KMS-11 (cell line): Measurements from ENCODE around the gene ZSCAN20.

Source experiments
- H2AFZ ChIP-seq: fragments of 200-600 bp; sonication (generic); 2 replicates; pipeline ENCODE4 v1.6.1; 2016; ENCODE audit warnings: antibody characterized with exemption, mixed run types, low read depth
- H3K27ac ChIP-seq: fragments of 200-600 bp; sonication (generic); 2 replicates; pipeline ENCODE4 v1.6.1; 2016; ENCODE audit warnings: mild to moderate bottlenecking, mixed run types
- H3K27me3 ChIP-seq: fragments of 200-600 bp; sonication (generic); 2 replicates; pipeline ENCODE4 v1.6.1; 2017; ENCODE audit warnings: mild to moderate bottlenecking, low read depth, mixed run types, moderate library complexity; ENCODE audit not compliant: insufficient read depth
- H3K36me3 ChIP-seq: fragments of 200-600 bp; sonication (generic); 2 replicates; pipeline ENCODE4 v1.6.1; 2017; ENCODE audit warnings: mild to moderate bottlenecking, mixed run types; ENCODE audit not compliant: insufficient read depth
- H3K4me1 ChIP-seq: fragments of 200-600 bp; sonication (generic); 2 replicates; pipeline ENCODE4 v1.6.1; 2016; ENCODE audit warnings: mild to moderate bottlenecking, low read depth, mixed run types; ENCODE audit not compliant: poor library complexity, severe bottlenecking
- H3K4me2 ChIP-seq: fragments of 200-600 bp; sonication (generic); 2 replicates; pipeline ENCODE4 v1.7.0; 2016; ENCODE audit warnings: mild to moderate bottlenecking, mixed run types
- H3K4me3 ChIP-seq: fragments of 200-600 bp; sonication (generic); IDR thresholded peaks from 2 replicates; pipeline ENCODE4 v1.6.1; 2017; ENCODE audit warnings: low read depth, low read length, mixed read lengths; ENCODE audit not compliant: insufficient read depth
- H3K79me2 ChIP-seq: fragments of 200-600 bp; sonication (generic); 2 replicates; pipeline ENCODE4 v1.6.1; 2016; ENCODE audit warnings: low read depth, mixed run types; ENCODE audit not compliant: insufficient read depth
- H3K9ac ChIP-seq: fragments of 200-600 bp; sonication (generic); 2 replicates; pipeline ENCODE4 v1.6.1; 2016; ENCODE audit warnings: mild to moderate bottlenecking, mixed run types
- H4K20me1 ChIP-seq: fragments of 200-600 bp; sonication (generic); 2 replicates; pipeline ENCODE4 v1.6.1; 2016; ENCODE audit warnings: mild to moderate bottlenecking, mixed run types; ENCODE audit not compliant: insufficient read depth
- CTCF ChIP-seq: fragments of 200-600 bp; sonication (generic); conservative IDR thresholded peaks from 2 replicates; pipeline ENCODE4 v1.6.1; 2017; ENCODE audit warnings: low read depth, mild to moderate bottlenecking, antibody characterized with exemption, low read length, moderate library complexity, mixed read lengths

ZSCAN20 gene

DNA sequence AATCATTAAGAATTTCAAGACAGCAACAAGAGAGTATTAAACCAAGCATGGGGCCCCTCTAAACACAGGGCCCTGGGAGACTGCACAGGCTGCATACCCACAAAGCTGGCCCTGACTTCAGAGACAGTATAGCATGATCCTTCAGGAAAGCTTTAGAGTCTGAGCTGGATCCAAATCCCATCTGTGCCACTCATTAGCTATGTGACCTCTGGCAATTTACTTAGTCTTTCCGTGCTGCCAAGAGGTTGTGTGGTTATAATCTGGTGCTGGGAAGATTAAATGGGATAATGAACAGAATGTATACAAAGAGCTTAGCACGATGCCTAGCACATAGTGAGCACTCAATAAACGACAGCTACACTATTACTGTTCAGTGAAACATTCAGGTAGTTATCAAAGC is 45.5 kb upstream of the ZSCAN20 start:
- Histone ChIP-seq H3K27ac (no peak overlapping the region), H3K4me1 (peaks cover 20% of the 10 kb centered on the region), H3K4me2 (no peak overlapping the region), H4K20me1 (no peaks in the 10 kb centered on the region), H3K36me3 (no peaks in the 10 kb centered on the region), H2AFZ (no peak overlapping the region), H3K9ac (no peak overlapping the region), H3K27me3 (no peaks in the 10 kb centered on the region; the same call in 1 of the 2 replicates), H3K4me3 (no peak overlapping the region), H3K79me2 (no peaks in the 10 kb centered on the region)
- no peak for TF ChIP-seq CTCF

DNA sequence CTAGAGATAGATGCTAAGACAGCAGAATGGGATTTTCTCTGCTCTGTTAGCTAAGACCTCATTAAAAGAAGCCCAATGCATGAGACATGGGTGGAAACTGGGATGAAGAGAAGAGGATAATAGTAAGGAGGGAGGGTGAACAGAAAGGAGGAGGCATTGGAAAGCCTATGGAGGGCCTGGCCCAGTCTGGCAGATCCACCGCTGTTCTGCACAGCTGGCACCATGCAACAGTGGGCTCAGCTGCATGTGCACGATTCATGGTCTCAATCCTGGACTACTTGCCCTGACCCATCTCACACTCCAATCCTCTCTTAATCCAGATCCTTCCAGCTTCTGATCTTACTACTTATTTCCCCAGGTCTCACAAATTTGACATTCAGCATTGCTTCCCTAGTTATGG is 43.8 kb upstream of the ZSCAN20 start:
- Histone ChIP-seq H4K20me1 (no peaks in the 10 kb centered on the region), H3K4me3 (no peak overlapping the region), H2AFZ (no peak overlapping the region), H3K4me1 (peaks cover 20% of the 10 kb centered on the region), H3K27ac (no peak overlapping the region), H3K36me3 (no peaks in the 10 kb centered on the region), H3K9ac (no peak overlapping the region), H3K4me2 (no peak overlapping the region), H3K27me3 (no peaks in the 10 kb centered on the region; the same call in 1 of the 2 replicates), H3K79me2 (no peaks in the 10 kb centered on the region)
- TF ChIP-seq CTCF, result no peak

GRCh38 chr1:33429332-33429731 is 43.1 kb upstream of the ZSCAN20 start:
- TF ChIP-seq CTCF, result no peak
- no peaks in the 10 kb centered on the region for H4K20me1 ChIP-seq
- peaks cover 20% of the 10 kb centered on the region for H3K4me1 ChIP-seq
- H3K36me3 ChIP-seq, result no peaks in the 10 kb centered on the region
- no peak overlapping the region for H3K4me2 ChIP-seq
- no peak overlapping the region for H3K4me3 ChIP-seq
- no peak overlapping the region for H3K27ac ChIP-seq
- H3K9ac ChIP-seq, result no peak overlapping the region
- no peaks in the 10 kb centered on the region for H3K79me2 ChIP-seq
- H2AFZ ChIP-seq, result no peak overlapping the region
- H3K27me3 ChIP-seq, result no peaks in the 10 kb centered on the region; the same call in 1 of the 2 replicates

- Histone ChIP-seq H3K27me3 (no peaks in the 10 kb centered on the region; the same call in 1 of the 2 replicates), H3K36me3 (no peaks in the 10 kb centered on the region), H3K27ac (no peak overlapping the region), H3K79me2 (no peaks in the 10 kb centered on the region), H3K4me3 (peak overlapping the region; percentile 65), H3K9ac (peak overlapping the region; percentile 28; the same call in 1 of the 2 replicates), H3K4me2 (peak overlapping the region; percentile 83), H4K20me1 (no peaks in the 10 kb centered on the region), H3K4me1 (peaks cover 20% of the 10 kb centered on the region), H2AFZ (peak overlapping the region; percentile 81)
- no peak for TF ChIP-seq CTCF
These were observed 42.4 kb upstream of the ZSCAN20 start for GRCh38 chr1:33429856-33430691.
